HEK293 (cell line): ENCODE results near the gene UQCRFS1.

ENCODE experiments used
- ATF2 ChIP-seq: fragments of 450-650 bp; formaldehyde crosslinking; IDR thresholded peaks from 2 replicates; pipeline ENCODE4 v1.5.1; 2016; ENCODE audit warnings: missing biosample characterization, missing genetic modification characterization, low read depth
- BCL11A ChIP-seq: fragments of 450-650 bp; formaldehyde crosslinking; IDR thresholded peaks from 2 replicates; pipeline ENCODE4 v1.5.1; 2016; ENCODE audit warnings: low read depth, missing biosample characterization, missing genetic modification characterization
- GFI1B ChIP-seq: fragments of 450-650 bp; formaldehyde crosslinking; IDR thresholded peaks from 2 replicates; pipeline ENCODE4 v1.5.1; 2016; ENCODE audit warnings: missing biosample characterization, missing genetic modification characterization
- MZF1 ChIP-seq: fragments of 450-650 bp; formaldehyde crosslinking; IDR thresholded peaks from 2 replicates; pipeline ENCODE4 v1.5.1; 2017; ENCODE audit warnings: missing biosample characterization, missing genetic modification characterization, borderline replicate concordance
- PRDM1 ChIP-seq: fragments of 450-650 bp; formaldehyde crosslinking; IDR thresholded peaks from 2 replicates; pipeline ENCODE4; 2016; ENCODE audit warnings: missing biosample characterization, missing genetic modification characterization
- PRDM2 ChIP-seq: fragments of 450-650 bp; formaldehyde crosslinking; IDR thresholded peaks from 2 replicates; pipeline ENCODE4 v1.5.1; 2016; ENCODE audit warnings: missing biosample characterization, missing genetic modification characterization, borderline replicate concordance
- PRDM6 ChIP-seq: fragments of 450-650 bp; formaldehyde crosslinking; IDR thresholded peaks from 2 replicates; pipeline ENCODE4 v1.5.1; 2017; ENCODE audit warnings: missing biosample characterization, missing genetic modification characterization
- SCRT2 ChIP-seq: fragments of 450-650 bp; formaldehyde crosslinking; IDR thresholded peaks from 2 replicates; pipeline ENCODE4 v1.5.1; 2016; ENCODE audit warnings: missing biosample characterization, missing genetic modification characterization
- SP7 ChIP-seq: fragments of 450-650 bp; formaldehyde crosslinking; IDR thresholded peaks from 2 replicates; pipeline ENCODE4 v1.5.1; 2016; ENCODE audit warnings: missing biosample characterization, missing genetic modification characterization
- ZBTB1 ChIP-seq: fragments of 450-650 bp; formaldehyde crosslinking; IDR thresholded peaks from 2 replicates; pipeline ENCODE4 v1.5.1; 2016; ENCODE audit warnings: missing biosample characterization, missing genetic modification characterization
- ZBTB6 ChIP-seq: fragments of 450-650 bp; formaldehyde crosslinking; IDR thresholded peaks from 2 replicates; pipeline ENCODE4 v1.5.1; 2017; ENCODE audit warnings: missing biosample characterization, missing genetic modification characterization
- ZFP37 ChIP-seq: fragments of 450-650 bp; formaldehyde crosslinking; IDR thresholded peaks from 2 replicates; pipeline ENCODE4 v1.5.1; 2016; ENCODE audit warnings: missing biosample characterization, missing genetic modification characterization
- ZFP41 ChIP-seq: fragments of 450-650 bp; formaldehyde crosslinking; IDR thresholded peaks from 2 replicates; pipeline ENCODE4 v1.5.1; 2016; ENCODE audit warnings: missing biosample characterization, missing genetic modification characterization, borderline replicate concordance
- ZFP69B ChIP-seq: fragments of 450-650 bp; formaldehyde crosslinking; IDR thresholded peaks from 2 replicates; pipeline ENCODE4 v1.5.1; 2016; ENCODE audit warnings: missing biosample characterization, missing genetic modification characterization
- ZNF114 ChIP-seq: fragments of 450-650 bp; formaldehyde crosslinking; IDR thresholded peaks from 2 replicates; pipeline ENCODE4 v1.5.0; 2017; ENCODE audit warnings: missing biosample characterization, missing genetic modification characterization
- ZNF157 ChIP-seq: fragments of 450-650 bp; formaldehyde crosslinking; IDR thresholded peaks from 2 replicates; pipeline ENCODE4 v1.5.1; 2016; ENCODE audit warnings: missing biosample characterization, missing genetic modification characterization
- ZNF202 ChIP-seq: fragments of 450-650 bp; formaldehyde crosslinking; IDR thresholded peaks from 2 replicates; pipeline ENCODE4 v1.5.1; 2016; ENCODE audit warnings: missing biosample characterization, missing genetic modification characterization, borderline replicate concordance
- ZNF266 ChIP-seq: fragments of 450-650 bp; formaldehyde crosslinking; IDR thresholded peaks from 2 replicates; pipeline ENCODE4 v1.5.1; 2016; ENCODE audit warnings: missing biosample characterization, missing genetic modification characterization, low read depth
- ZNF274 ChIP-seq, 2 experiments: fragments of 200-500 bp in 1 of 2; fragments of 450-650 bp in 1 of 2; sonication (Bioruptor generic) in 1 of 2; formaldehyde crosslinking in 1 of 2; IDR thresholded peaks; 2 replicates each; pipeline versions ENCODE4 v1.5.1 to v1.6.1; 2014 to 2016; ENCODE audit warnings: borderline replicate concordance in 1 of 2, inconsistent platforms in 1 of 2, low read length in 1 of 2, missing biosample characterization in 1 of 2, missing genetic modification characterization in 1 of 2
- ZNF362 ChIP-seq: fragments of 450-650 bp; formaldehyde crosslinking; IDR thresholded peaks from 2 replicates; pipeline ENCODE4 v1.5.1; 2016; ENCODE audit warnings: missing biosample characterization, missing genetic modification characterization
- ZNF391 ChIP-seq: fragments of 450-650 bp; formaldehyde crosslinking; IDR thresholded peaks from 2 replicates; pipeline ENCODE4 v1.5.1; 2016; ENCODE audit warnings: low read depth, missing biosample characterization, missing genetic modification characterization, borderline replicate concordance
- ZNF394 ChIP-seq: fragments of 450-650 bp; formaldehyde crosslinking; IDR thresholded peaks from 2 replicates; pipeline ENCODE4 v1.5.1; 2016; ENCODE audit warnings: missing biosample characterization, missing genetic modification characterization, mild to moderate bottlenecking, moderate library complexity, borderline replicate concordance
- ZNF48 ChIP-seq: fragments of 450-650 bp; formaldehyde crosslinking; IDR thresholded peaks from 2 replicates; pipeline ENCODE4 v1.5.1; 2016; ENCODE audit warnings: missing biosample characterization, missing genetic modification characterization
- ZNF544 ChIP-seq: fragments of 450-650 bp; formaldehyde crosslinking; IDR thresholded peaks from 2 replicates; pipeline ENCODE4 v1.5.0; 2017; ENCODE audit warnings: missing biosample characterization, missing genetic modification characterization
- ZNF555 ChIP-seq: fragments of 450-650 bp; formaldehyde crosslinking; conservative IDR thresholded peaks from 2 replicates; pipeline ENCODE4 v1.5.1; 2017; ENCODE audit warnings: missing biosample characterization, mild to moderate bottlenecking, missing genetic modification characterization, inconsistent platforms
- ZNF561 ChIP-seq: fragments of 450-650 bp; IDR thresholded peaks from 2 replicates; pipeline ENCODE4 v1.5.1; 2018; ENCODE audit warnings: missing biosample characterization, missing genetic modification characterization, borderline replicate concordance
- ZNF610 ChIP-seq: fragments of 450-650 bp; formaldehyde crosslinking; IDR thresholded peaks from 2 replicates; pipeline ENCODE4 v1.5.1; 2016; ENCODE audit warnings: missing biosample characterization, missing genetic modification characterization, borderline replicate concordance
- ZSCAN30 ChIP-seq: fragments of 450-650 bp; IDR thresholded peaks from 2 replicates; pipeline ENCODE4 v1.5.1; 2018; ENCODE audit warnings: missing biosample characterization, mild to moderate bottlenecking, missing genetic modification characterization, moderate library complexity

Gene UQCRFS1

GRCh38 chr19:29211562-29212355 lies 1.2 kb downstream of the UQCRFS1 start (continued):
- no peak for TF ChIP-seq PRDM2 (tag by site-specific recombination)
- TF ChIP-seq ZNF274 (IDR thresholded peaks at IDR 0.05; ENCODE audit: low read length) = no peak
- no peak for TF ChIP-seq ZNF274 (tag by site-specific recombination; IDR thresholded peaks at IDR 0.05; ENCODE audit: borderline replicate concordance)
- TF ChIP-seq ZFP37 (tag by site-specific recombination) = no peak
- TF ChIP-seq ZFP69B (tag by site-specific recombination) = no peak
- no peak for TF ChIP-seq ZNF561 (tag by site-specific recombination)
- no peak for TF ChIP-seq BCL11A
- TF ChIP-seq SP7 (tag by site-specific recombination) = no peak
- no peak for TF ChIP-seq ZNF48 (tag by site-specific recombination)
- no peak for TF ChIP-seq ZNF555 (tag by site-specific recombination)
- TF ChIP-seq ZNF266 (tag by site-specific recombination) = no peak
- TF ChIP-seq ZNF202 (tag by site-specific recombination) = no peak
- no peak for TF ChIP-seq ZBTB6
- peak; percentile 68; the same call in 1 of the 2 replicates for TF ChIP-seq ZBTB1 (tag by site-specific recombination)
- TF ChIP-seq ZNF394 (tag by site-specific recombination) = no peak
- TF ChIP-seq ZNF157 = no peak
- TF ChIP-seq MZF1 (tag by site-specific recombination) = no peak
- TF ChIP-seq SCRT2 (tag by site-specific recombination) = no peak
- no peak for TF ChIP-seq ZFP41 (tag by site-specific recombination)
- TF ChIP-seq PRDM6 (tag by site-specific recombination) = 0 out of 2 replicates have a peak, but pooled peaks have one; percentile 7
- no peak for TF ChIP-seq ZNF114 (tag by site-specific recombination)
- no peak for TF ChIP-seq ZNF391 (tag by site-specific recombination)
- no peak for TF ChIP-seq ZSCAN30 (tag by site-specific recombination)
- TF ChIP-seq ZNF544 (tag by site-specific recombination) = no peak
- peak; percentile 22; the same call in 1 of the 2 replicates for TF ChIP-seq GFI1B (tag by site-specific recombination)
- TF ChIP-seq ZNF610 = no peak
- TF ChIP-seq ATF2 (tag by site-specific recombination) = no peak
- TF ChIP-seq ZNF362 = peak; percentile 95; the same call in 1 of the 2 replicates
- TF ChIP-seq PRDM1 (tag by site-specific recombination) = peak; percentile 76
